ENCODE results near the gene GABRP. TPM values are rescaled to one million over a fixed set of nuclear protein-coding genes. Genes with fewer than 3 reads are reported as not detected.

The GABRP gene
- total RNA-seq, 1 experiment from 2014 or later, result not detected

- DNase-seq (ENCODE audit: extremely low read depth, low read depth), result no peak
Measured at GRCh38 chr5:170860415-170860814, 76.9 kb downstream of the GABRP start.

GRCh38 chr5:170860818-170861666 is 77.5 kb downstream of the GABRP start:
- no peak for DNase-seq (ENCODE audit: extremely low read depth, low read depth)

- DNase-seq (ENCODE audit: extremely low read depth, low read depth), result no peak
Measured at GRCh38 chr5:170861667-170861916, 78.1 kb downstream of the GABRP start.

DNA sequence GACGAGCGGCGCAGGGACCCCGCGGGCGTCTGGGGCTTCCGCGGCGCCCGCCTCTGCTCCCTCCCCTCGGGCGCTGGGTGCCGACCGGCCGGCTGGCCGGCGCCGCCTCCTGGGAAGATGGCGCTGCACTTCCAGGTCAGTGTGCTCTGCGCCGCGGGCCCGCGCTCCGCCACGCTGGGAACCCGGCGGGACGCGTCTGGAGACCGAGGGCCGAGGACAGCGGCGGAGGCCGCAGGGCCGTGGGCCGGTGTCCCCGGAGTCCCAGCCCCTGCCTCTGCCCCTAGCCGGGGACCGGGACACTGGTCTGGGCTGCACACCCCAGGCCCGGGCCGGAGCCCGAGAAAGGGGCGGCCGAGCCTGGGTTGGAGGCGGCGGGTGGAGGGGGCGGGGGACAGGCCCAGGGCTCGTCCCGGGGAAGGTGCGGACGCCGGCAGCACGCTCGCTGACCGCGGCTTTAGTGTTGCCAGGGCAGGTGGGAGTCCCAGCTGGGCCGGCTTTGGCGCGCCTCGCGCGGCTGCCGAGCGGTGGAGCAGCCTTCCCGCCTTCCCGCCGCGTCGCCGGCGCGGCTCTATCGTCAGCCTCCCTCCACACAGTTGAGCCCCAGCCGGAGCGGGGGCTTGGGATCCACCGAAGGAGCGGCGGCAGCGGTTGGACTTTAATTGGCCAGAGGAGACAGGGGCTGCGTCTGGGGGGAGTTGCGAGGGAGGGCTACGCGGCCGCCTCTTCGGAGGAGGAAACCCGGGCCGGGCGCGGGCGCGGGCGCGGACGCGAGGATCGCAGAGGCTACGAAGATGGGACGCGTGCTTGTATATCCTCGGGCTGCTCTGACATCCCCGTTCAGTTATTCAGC is 78.6 kb downstream of the GABRP start, which contains the start of gene RANBP17:
Gene RANBP17 (plus strand): TSS at position 102 of the 850 bp plus-strand sequence.
- peak; percentile 64 for DNase-seq (ENCODE audit: extremely low read depth, low read depth)

DNA sequence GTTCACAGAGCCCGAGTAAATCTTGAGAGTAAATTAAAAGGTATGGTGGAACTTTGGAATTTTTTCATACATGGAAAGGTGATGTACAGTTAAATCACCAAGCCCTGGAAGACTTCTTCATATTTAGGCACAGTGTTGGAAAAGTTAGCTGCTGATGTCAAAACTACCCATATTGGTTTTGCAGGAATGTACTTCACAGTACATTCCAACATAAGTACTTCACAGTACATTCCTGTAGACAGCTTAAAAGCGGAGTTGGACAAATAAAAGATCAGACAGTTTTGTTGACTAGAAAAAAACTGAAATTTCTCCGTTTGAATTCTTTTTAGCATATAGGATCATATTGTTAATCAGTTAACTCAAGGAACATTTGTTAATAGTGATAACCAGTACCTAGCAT is 80.1 kb downstream of the GABRP start:
- DNase-seq (ENCODE audit: extremely low read depth, low read depth), result no peak

Other genes with a start within 250 kb of the GABRP start
- 11.7 and 11.9 TPM in 2 replicates for gene RANBP17, start 78.3 kb downstream of the GABRP start, total RNA-seq (2014; rRNA removed; shearing (Covaris generic))

Data from NCI-H460 (cell line).